PC-3 (cell line): Measurements from ENCODE around the gene DIP2C.

Source experiments
- CTCF ChIP-seq: fragments of 300-600 bp; sonication (generic); conservative IDR thresholded peaks from 2 replicates; pipeline ENCODE4 v1.5.1; 2017; ENCODE audit warnings: antibody characterized with exemption, low read depth, mild to moderate bottlenecking, low read length
- EZH2phosphoT487 ChIP-seq: fragments of 300-600 bp; sonication (generic); IDR thresholded peaks from 2 replicates; pipeline ENCODE4 v1.6.1; 2018; ENCODE audit warnings: mild to moderate bottlenecking, antibody characterized with exemption, low read length, borderline replicate concordance

- TF ChIP-seq CTCF (no peak), EZH2phosphoT487 (no peak)
These were observed 11.5 kb downstream of the DIP2C start for GRCh38 chr10:677750-678661.
